GM21529 (cell line): Measurements from ENCODE around the gene ADAMTS20.

Experiments used
- ATAC-seq: cut with Tn5 transposase; IDR thresholded peaks from one replicate; pipeline ENCODE4 v1.9.1; 2021; ENCODE audit not compliant: unreplicated experiment

Gene ADAMTS20

GRCh38 chr12:43317156-43317555 is 234.8 kb downstream of the ADAMTS20 start:
- ATAC-seq = no peak

- ATAC-seq = no peak
Observed at GRCh38 chr12:43316520-43316919, 235.5 kb downstream of the ADAMTS20 start.

- ATAC-seq = no peak
Observed at GRCh38 chr12:43315961-43316360, 236.0 kb downstream of the ADAMTS20 start.

GRCh38 chr12:43312991-43313505 is 239.0 kb downstream of the ADAMTS20 start:
- ATAC-seq = no peak

GRCh38 chr12:43310596-43310995 is 241.4 kb downstream of the ADAMTS20 start:
- no peak for ATAC-seq

GRCh38 chr12:43309959-43310358 is 242.0 kb downstream of the ADAMTS20 start:
- ATAC-seq = no peak

GRCh38 chr12:43308776-43309175 is 243.2 kb downstream of the ADAMTS20 start:
- no peak for ATAC-seq

- no peak for ATAC-seq
Observed at GRCh38 chr12:43307126-43307525, 244.9 kb downstream of the ADAMTS20 start.

- ATAC-seq = no peak
Observed at GRCh38 chr12:43306066-43306465, 245.9 kb downstream of the ADAMTS20 start.

- no peak for ATAC-seq
Observed at GRCh38 chr12:43305065-43305464, 246.9 kb downstream of the ADAMTS20 start.
